ENCODE measurements around the gene IFRD1. TPM values are rescaled to one million over a fixed set of nuclear protein-coding genes. Genes with fewer than 3 reads are reported as not detected.

IFRD1 gene
- total RNA-seq, 3 donors from 2014 or later (not counting 1 experiment from before 2014, with no cell fraction given): 244 to 278 (median 261) TPM

DNA sequence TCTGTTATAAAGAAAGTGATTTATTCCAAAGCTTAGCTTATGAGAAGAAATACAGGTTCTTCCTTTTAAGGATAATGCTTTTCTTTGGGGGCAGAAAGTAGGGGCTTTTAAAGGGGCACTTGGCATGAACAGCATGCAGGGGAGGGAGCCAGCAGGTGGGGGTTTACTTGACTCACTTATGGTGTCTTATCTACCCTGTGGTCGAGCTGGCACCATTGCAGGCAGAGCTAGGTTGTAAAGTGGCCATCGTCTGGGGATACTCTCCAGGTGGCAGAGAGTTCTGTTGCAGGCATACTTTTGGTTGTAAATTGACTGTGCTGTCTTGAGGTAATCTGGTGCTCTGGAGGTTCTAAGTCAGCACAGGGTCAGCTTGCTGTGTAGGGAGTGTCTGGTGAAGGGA lies 26.3 kb upstream of the IFRD1 start:
- Mint-ChIP-seq H3K4me1 (peaks cover 12 to 13% of the 10 kb centered on the region in 2 donors), H3K27ac (no peak overlapping the region), H3K9me3 (no peaks in the 10 kb centered on the region), H3K27me3 (ENCODE audit: low read depth in 2 of 2) (peaks cover 0 to 2% of the 10 kb centered on the region in 2 donors), H3K36me3 (no peaks in the 10 kb centered on the region), H3K4me3 (no peak overlapping the region)
- no peak overlapping the region for H3K4me3 ChIP-seq (ENCODE audit: low read length)
- ATAC-seq: no peak
- no peak for DNase-seq
- TF ChIP-seq CTCF (IDR thresholded peaks at IDR 0.05): no peak
- no peaks in the 10 kb centered on the region for H3K27me3 ChIP-seq (ENCODE audit: control insufficient read depth, insufficient read depth, low read length)
- no peaks in the 10 kb centered on the region for H3K36me3 ChIP-seq (ENCODE audit: control insufficient read depth, insufficient read depth, low read length)
- H3K27ac ChIP-seq (ENCODE audit: low read length): no peak overlapping the region
- intact Hi-C loops (cut with micrococcal nuclease): no loop called here
- no peaks in the 10 kb centered on the region for H3K9me3 ChIP-seq (ENCODE audit: control insufficient read depth, insufficient read depth, low read length)
- 78% methylated on average over 2 of the region's 2 CpGs for WGBS (ENCODE audit: insufficient coverage)
- H3K4me1 ChIP-seq (ENCODE audit: control insufficient read depth, insufficient read depth, low read length): no peaks in the 10 kb centered on the region

DNA sequence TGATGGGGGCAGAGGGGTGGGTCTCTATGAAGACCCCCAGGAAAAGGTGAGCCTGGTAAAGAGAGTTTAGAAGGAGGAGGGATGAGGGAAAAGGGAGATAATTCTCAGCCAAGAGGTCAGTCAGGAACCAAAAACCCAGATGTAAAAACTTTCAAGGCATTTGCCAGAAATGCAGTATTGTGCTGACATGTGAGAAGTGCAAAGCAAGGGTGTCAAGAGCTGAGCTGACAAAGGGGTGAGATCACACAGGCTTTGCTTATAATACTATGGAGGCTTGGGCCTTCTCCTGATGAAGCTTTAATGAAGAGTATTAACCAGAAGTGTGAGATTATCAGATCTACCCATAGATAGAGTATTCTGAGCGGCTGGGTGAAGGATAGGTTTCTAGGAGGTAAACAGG lies 22.3 kb upstream of the IFRD1 start:
- 89% methylated on average over 1 of the region's 1 CpG for WGBS (ENCODE audit: insufficient coverage)
- Mint-ChIP-seq H3K9me3 (no peaks in the 10 kb centered on the region), H3K27me3 (ENCODE audit: low read depth in 2 of 2) (no peaks in the 10 kb centered on the region), H3K4me3 (no peak overlapping the region), H3K36me3 (no peaks in the 10 kb centered on the region), H3K4me1 (no peaks in the 10 kb centered on the region), H3K27ac (no peak overlapping the region)
- DNase-seq (no peak), ATAC-seq (no peak)
- intact Hi-C loops (cut with micrococcal nuclease): no loop called here
- Histone ChIP-seq H3K36me3 (ENCODE audit: control insufficient read depth, insufficient read depth, low read length) (no peaks in the 10 kb centered on the region), H3K27me3 (ENCODE audit: control insufficient read depth, insufficient read depth, low read length) (no peaks in the 10 kb centered on the region), H3K4me3 (ENCODE audit: low read length) (no peak overlapping the region), H3K4me1 (ENCODE audit: control insufficient read depth, insufficient read depth, low read length) (no peaks in the 10 kb centered on the region), H3K9me3 (ENCODE audit: control insufficient read depth, insufficient read depth, low read length) (no peaks in the 10 kb centered on the region), H3K27ac (ENCODE audit: low read length) (no peak overlapping the region)
- TF ChIP-seq CTCF (IDR thresholded peaks at IDR 0.05): no peak

DNA sequence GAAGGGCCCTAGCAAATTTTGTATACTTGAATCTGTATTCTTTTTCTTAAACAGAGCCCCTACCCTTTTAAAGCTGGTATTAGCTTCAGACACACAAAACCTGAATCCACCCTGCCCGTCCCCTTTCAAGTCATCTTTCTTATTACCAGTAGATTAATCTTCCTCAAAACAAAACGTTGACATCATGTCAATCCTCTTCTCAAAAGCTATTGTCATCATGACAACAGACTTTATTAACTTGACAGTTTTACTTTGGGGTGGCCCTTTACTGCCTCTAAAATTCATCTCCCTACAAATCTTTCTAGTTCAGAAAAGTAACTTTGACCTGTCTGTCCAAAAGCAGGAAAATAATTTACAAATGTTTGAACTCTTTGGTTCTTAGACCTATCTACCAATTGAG lies 21.5 kb upstream of the IFRD1 start:
- intact Hi-C loops (cut with micrococcal nuclease): no loop called here

More for the DNA sequence above, 21.5 kb upstream of the IFRD1 start:
- Histone ChIP-seq H3K27ac (ENCODE audit: low read length) (no peak overlapping the region), H3K27me3 (ENCODE audit: control insufficient read depth, insufficient read depth, low read length) (no peaks in the 10 kb centered on the region), H3K4me1 (ENCODE audit: control insufficient read depth, insufficient read depth, low read length) (no peaks in the 10 kb centered on the region), H3K9me3 (ENCODE audit: control insufficient read depth, insufficient read depth, low read length) (no peaks in the 10 kb centered on the region), H3K36me3 (ENCODE audit: control insufficient read depth, insufficient read depth, low read length) (no peaks in the 10 kb centered on the region), H3K4me3 (ENCODE audit: low read length) (no peak overlapping the region)
- Mint-ChIP-seq H3K27me3 (ENCODE audit: low read depth in 2 of 2) (no peaks in the 10 kb centered on the region), H3K27ac (no peak overlapping the region), H3K4me1 (no peaks in the 10 kb centered on the region), H3K9me3 (no peaks in the 10 kb centered on the region), H3K36me3 (no peaks in the 10 kb centered on the region), H3K4me3 (no peak overlapping the region)
- WGBS (ENCODE audit: insufficient coverage): 62% methylated on average over 2 of the region's 2 CpGs
- ATAC-seq (no peak), DNase-seq (no peak)
- no peak for TF ChIP-seq CTCF (IDR thresholded peaks at IDR 0.05)

All from natural killer cell (primary cell).